Endodermal cell (in vitro differentiated cells): ENCODE measurements around the gene CARHSP1. TPM values are rescaled to one million over a fixed set of nuclear protein-coding genes. Genes with fewer than 3 reads are reported as not detected.

ENCODE experiments used
- DNase-seq: peaks from one replicate; pipeline ENCODE4 v3.0.0-alpha.2; 2017
- H3K27ac ChIP-seq: 2 replicates; pipeline ENCODE4 v1.5.1; 2013; ENCODE audit warnings: mild to moderate bottlenecking, low read depth, low read length, moderate library complexity
- H3K27me3 ChIP-seq: 2 replicates; pipeline ENCODE4 v1.6.1; 2013; ENCODE audit warnings: mild to moderate bottlenecking, low read length, moderate library complexity; ENCODE audit not compliant: insufficient read depth, control insufficient read depth, poor library complexity, severe bottlenecking
- H3K36me3 ChIP-seq: 2 replicates; pipeline ENCODE4 v1.7.0; 2013; ENCODE audit warnings: mild to moderate bottlenecking, low read length, moderate library complexity; ENCODE audit not compliant: control insufficient read depth, insufficient read depth
- H3K4me1 ChIP-seq: one replicate; pipeline ENCODE4 v1.7.0; 2013; ENCODE audit warnings: low read length; ENCODE audit not compliant: control insufficient read depth, insufficient read depth
- H3K4me3 ChIP-seq: 2 replicates; pipeline ENCODE4 v1.5.1; 2013; ENCODE audit warnings: mild to moderate bottlenecking, low read length, moderate library complexity
- H3K9ac ChIP-seq: 2 replicates; pipeline ENCODE4 v1.6.1; 2013; ENCODE audit warnings: mild to moderate bottlenecking, low read length, moderate library complexity; ENCODE audit not compliant: poor library complexity, severe bottlenecking; ENCODE audit errors: extremely low read depth
- H3K9me3 ChIP-seq: 2 replicates; pipeline ENCODE4 v1.6.1; 2013; ENCODE audit warnings: mild to moderate bottlenecking, low read length, moderate library complexity; ENCODE audit not compliant: control insufficient read depth
- H3K27ac Mint-ChIP-seq: 2 replicates; pipeline ENCODE4 v1.8.0; 2020; ENCODE audit warnings: mixed read lengths
- H3K27me3 Mint-ChIP-seq: 2 replicates; pipeline ENCODE4 v1.8.0; 2021; ENCODE audit warnings: mild to moderate bottlenecking, mixed read lengths; ENCODE audit not compliant: insufficient read depth
- H3K36me3 Mint-ChIP-seq: 2 replicates; pipeline ENCODE4 v1.8.0; 2020; ENCODE audit warnings: low read depth, mixed read lengths
- H3K4me1 Mint-ChIP-seq: 2 replicates; pipeline ENCODE4 v1.8.0; 2020; ENCODE audit warnings: mixed read lengths
- H3K4me3 Mint-ChIP-seq: 2 replicates; pipeline ENCODE4 v1.8.0; 2020; ENCODE audit warnings: mild to moderate bottlenecking, moderate library complexity, mixed read lengths
- H3K9me3 Mint-ChIP-seq: 2 replicates; pipeline ENCODE4 v1.8.0; 2020; ENCODE audit warnings: mild to moderate bottlenecking, mixed read lengths
- CTCF ChIP-seq: fragments of 200-600 bp; sonication (generic); conservative IDR thresholded peaks from 2 replicates; pipeline ENCODE4 v1.5.0; 2021; ENCODE audit warnings: antibody characterized with exemption, mild to moderate bottlenecking
- WGBS, 2 experiments: methylation state at CpG; one replicate each; pipeline versions ENCODE4 v1.1.5 to v1.1.7; 2013; ENCODE audit warnings: missing lambda C conversion rate in 2 of 2, mixed read lengths in 1 of 2; ENCODE audit not compliant: insufficient coverage in 1 of 2, insufficient read length in 1 of 2; 5-methylcytosine and 5-hydroxymethylcytosine counted together
- total RNA-seq, 2 donors: library from RNA; stranded (reverse); fragmentation: NEBNext Ultra II Directional in 1 of 2; extraction: Animal tissue kit (Norgen Biotek cat#: 25700) in 1 of 2; gene quantifications; 2 replicates in 1 of 2; 3 replicates in 1 of 2; pipeline ENCODE4 v1.2.1, GENCODE V29; 2021

Gene CARHSP1
- total RNA-seq, 2 donors from 2014 or later = 233 to 275 TPM

GRCh38 chr16:8866118-8866883, 2.5 kb downstream of the CARHSP1 start:
- Mint-ChIP-seq H3K4me1 (peaks cover 40% of the 10 kb centered on the region), H3K36me3 (peaks cover 18% of the 10 kb centered on the region), H3K27me3 (peaks cover 3% of the 10 kb centered on the region), H3K4me3 (peak overlapping the region; percentile 88), H3K27ac (peak overlapping the region; percentile 94), H3K9me3 (no peaks in the 10 kb centered on the region)
- H3K4me1 ChIP-seq = peaks cover 26% of the 10 kb centered on the region
- H3K9ac ChIP-seq = peak overlapping the region; percentile 90
- no peaks in the 10 kb centered on the region for H3K9me3 ChIP-seq
- WGBS, 2 experiments = 16 to 30% methylated on average over 12 to 30 of the region's 30 CpGs
- H3K27ac ChIP-seq = peak overlapping the region; percentile 95
- peak; percentile 97 for DNase-seq
- peaks cover 34% of the 10 kb centered on the region for H3K36me3 ChIP-seq
- H3K4me3 ChIP-seq = peak overlapping the region; percentile 89
- no peaks in the 10 kb centered on the region for H3K27me3 ChIP-seq
- no peak for TF ChIP-seq CTCF

GRCh38 chr16:8865145-8865882, 3.5 kb downstream of the CARHSP1 start:
- Histone ChIP-seq H3K9me3 (no peaks in the 10 kb centered on the region), H3K36me3 (peaks cover 36% of the 10 kb centered on the region), H3K4me1 (peaks cover 26% of the 10 kb centered on the region), H3K27me3 (no peaks in the 10 kb centered on the region), H3K4me3 (peak overlapping the region; percentile 70), H3K27ac (peak overlapping the region; percentile 67), H3K9ac (no peak overlapping the region)
- peaks cover 22% of the 10 kb centered on the region for H3K36me3 Mint-ChIP-seq
- H3K4me3 Mint-ChIP-seq = peak overlapping the region; percentile 88
- H3K27me3 Mint-ChIP-seq = peaks cover 3% of the 10 kb centered on the region
- H3K9me3 Mint-ChIP-seq = no peaks in the 10 kb centered on the region
- no peak overlapping the region for H3K27ac Mint-ChIP-seq
- WGBS, 2 experiments = 95% methylated on average over 11 to 14 of the region's 14 CpGs
- H3K4me1 Mint-ChIP-seq = peaks cover 40% of the 10 kb centered on the region
- no peak for TF ChIP-seq CTCF
- DNase-seq = no peak

GRCh38 chr16:8864480-8865110, 4.2 kb downstream of the CARHSP1 start:
- 68 to 86% methylated on average over 6 to 13 of the region's 13 CpGs for WGBS, 2 experiments
- peaks cover 39% of the 10 kb centered on the region for H3K4me1 Mint-ChIP-seq
- H3K4me1 ChIP-seq = peaks cover 26% of the 10 kb centered on the region
- H3K36me3 ChIP-seq = peaks cover 41% of the 10 kb centered on the region
- no peaks in the 10 kb centered on the region for H3K9me3 ChIP-seq
- peak overlapping the region; percentile 67 for H3K27ac ChIP-seq
- H3K27ac Mint-ChIP-seq = peak overlapping the region; percentile 62
- H3K27me3 Mint-ChIP-seq = no peaks in the 10 kb centered on the region
- TF ChIP-seq CTCF = no peak
- H3K4me3 ChIP-seq = no peak overlapping the region
- peaks cover 27% of the 10 kb centered on the region for H3K36me3 Mint-ChIP-seq
- H3K27me3 ChIP-seq = no peaks in the 10 kb centered on the region
- no peak overlapping the region for H3K9ac ChIP-seq
- no peaks in the 10 kb centered on the region for H3K9me3 Mint-ChIP-seq
- DNase-seq = no peak
- peak overlapping the region; percentile 88 for H3K4me3 Mint-ChIP-seq
